Measurements from ENCODE around the gene RGL4.
"Not testable (repeated sequence)": the region's sequence is repeated elsewhere in the genome, so short reads cannot be mapped to it uniquely, and the experiment has no call there.

RGL4 gene, protein sequence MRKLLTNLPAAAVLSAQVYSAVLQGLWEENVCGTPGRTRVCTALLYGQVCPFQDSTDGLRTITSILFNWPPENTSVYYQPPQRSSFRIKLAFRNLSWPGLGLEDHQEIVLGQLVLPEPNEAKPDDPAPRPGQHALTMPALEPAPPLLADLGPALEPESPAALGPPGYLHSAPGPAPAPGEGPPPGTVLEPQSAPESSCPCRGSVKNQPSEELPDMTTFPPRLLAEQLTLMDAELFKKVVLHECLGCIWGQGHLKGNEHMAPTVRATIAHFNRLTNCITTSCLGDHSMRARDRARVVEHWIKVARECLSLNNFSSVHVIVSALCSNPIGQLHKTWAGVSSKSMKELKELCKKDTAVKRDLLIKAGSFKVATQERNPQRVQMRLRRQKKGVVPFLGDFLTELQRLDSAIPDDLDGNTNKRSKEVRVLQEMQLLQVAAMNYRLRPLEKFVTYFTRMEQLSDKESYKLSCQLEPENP

DNA sequence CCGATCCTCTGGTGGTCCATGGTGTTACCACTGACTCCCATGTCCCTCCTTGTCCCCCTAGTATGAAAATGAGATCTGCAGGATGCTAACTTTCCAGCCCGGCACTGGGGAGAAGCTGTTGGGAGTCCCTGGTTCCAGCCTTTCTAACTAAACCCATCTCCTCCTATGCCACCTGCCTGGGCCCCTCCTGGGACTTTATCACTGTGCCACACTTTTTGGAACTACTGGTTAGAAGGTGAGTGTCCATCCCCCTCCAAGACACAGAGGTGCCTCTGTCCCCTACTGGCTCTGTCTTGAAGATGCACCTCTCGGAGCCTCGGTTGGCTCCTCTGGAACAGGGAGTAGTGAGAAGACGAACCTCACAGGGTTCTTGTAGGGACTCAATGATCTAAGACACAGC, at the start of gene RGL4:
TSS of gene RGL4 (plus strand) at position 301 of the 400 bp plus-strand sequence. CDS start 1,018 bp downstream, outside the sequence.
- DNase-seq (ENCODE audit: low read depth), result no peak
- TF ChIP-seq, protein P1, sequence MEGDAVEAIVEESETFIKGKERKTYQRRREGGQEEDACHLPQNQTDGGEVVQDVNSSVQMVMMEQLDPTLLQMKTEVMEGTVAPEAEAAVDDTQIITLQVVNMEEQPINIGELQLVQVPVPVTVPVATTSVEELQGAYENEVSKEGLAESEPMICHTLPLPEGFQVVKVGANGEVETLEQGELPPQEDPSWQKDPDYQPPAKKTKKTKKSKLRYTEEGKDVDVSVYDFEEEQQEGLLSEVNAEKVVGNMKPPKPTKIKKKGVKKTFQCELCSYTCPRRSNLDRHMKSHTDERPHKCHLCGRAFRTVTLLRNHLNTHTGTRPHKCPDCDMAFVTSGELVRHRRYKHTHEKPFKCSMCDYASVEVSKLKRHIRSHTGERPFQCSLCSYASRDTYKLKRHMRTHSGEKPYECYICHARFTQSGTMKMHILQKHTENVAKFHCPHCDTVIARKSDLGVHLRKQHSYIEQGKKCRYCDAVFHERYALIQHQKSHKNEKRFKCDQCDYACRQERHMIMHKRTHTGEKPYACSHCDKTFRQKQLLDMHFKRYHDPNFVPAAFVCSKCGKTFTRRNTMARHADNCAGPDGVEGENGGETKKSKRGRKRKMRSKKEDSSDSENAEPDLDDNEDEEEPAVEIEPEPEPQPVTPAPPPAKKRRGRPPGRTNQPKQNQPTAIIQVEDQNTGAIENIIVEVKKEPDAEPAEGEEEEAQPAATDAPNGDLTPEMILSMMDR (conservative IDR thresholded peaks at IDR 0.05; ENCODE audit: low read depth, low read length), result no peak
- no peak within 1 kb of the TSS for H3K4me3 ChIP-seq (ENCODE audit: low read depth, low read length)

DNA sequence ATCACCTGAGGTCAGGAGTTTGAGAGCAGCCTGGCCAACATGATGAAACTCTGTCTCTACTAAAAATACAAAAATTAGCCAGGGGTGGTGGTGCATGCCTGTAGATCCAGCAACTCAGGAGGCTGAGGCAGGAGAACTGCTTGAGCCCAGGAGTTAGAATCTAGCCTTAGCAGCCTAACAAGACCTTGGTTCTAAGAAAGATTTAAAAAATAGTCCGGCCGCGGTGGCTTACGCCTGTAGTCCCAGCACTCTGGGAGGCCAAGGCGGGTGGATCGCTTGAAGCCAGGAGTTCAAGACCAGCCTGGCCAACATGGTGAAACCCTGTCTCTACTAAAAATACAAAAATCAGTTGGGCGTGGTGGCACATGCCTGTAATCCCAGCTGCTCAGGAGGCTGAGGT, 44.3 kb upstream of the RGL4 start:
- DNase-seq (ENCODE audit: low read depth); H3K4me3 ChIP-seq (ENCODE audit: low read depth, low read length): not testable (repeated sequence)

DNA sequence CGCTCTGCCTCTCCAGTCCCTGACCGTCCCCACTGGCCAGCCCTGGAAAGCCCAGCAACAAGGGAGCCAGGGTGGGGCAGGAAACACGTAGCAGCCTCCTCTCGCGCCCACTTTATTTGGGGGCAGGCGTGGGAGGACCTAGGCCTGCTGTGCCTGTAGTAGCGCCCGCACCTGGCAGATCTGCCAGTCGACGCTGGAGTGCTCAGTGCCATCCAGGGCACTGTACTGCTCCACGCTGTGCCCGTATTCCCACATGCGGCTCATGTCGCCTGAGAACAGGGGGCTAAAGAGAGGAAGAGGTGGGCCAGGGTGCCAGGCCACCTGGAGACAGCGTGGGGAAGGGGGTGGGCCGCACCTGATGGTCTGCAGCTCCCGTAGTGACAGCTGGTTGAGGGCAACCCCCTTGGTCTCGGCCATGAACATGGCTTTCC, 41.7 kb upstream of the RGL4 start:
- TF ChIP-seq, protein P1 (conservative IDR thresholded peaks at IDR 0.05; ENCODE audit: low read depth, low read length), result no peak
- H3K4me3 ChIP-seq (ENCODE audit: low read depth, low read length), result no peak overlapping the region
- DNase-seq (ENCODE audit: low read depth), result no peak

DNA sequence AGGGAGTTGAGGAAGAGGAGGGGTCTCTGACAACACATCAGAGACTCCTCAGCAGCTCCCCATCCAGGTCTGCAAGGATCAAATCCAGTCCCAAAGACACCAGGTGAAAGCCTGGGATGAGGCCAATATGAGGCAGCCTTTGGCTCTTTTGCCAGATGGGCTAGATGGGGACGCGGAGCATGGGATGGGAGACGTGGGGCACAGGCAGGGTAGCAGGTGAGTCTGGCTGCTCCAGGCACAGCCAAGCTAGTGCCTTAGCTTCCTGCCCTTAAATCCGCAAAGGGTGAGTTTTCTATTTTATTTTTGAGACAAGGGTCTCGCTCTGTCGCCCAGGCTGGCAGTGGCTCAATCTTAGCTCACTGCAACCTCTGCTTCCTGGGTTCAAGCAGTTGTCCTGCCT, 39.1 kb upstream of the RGL4 start:
- no peak overlapping the region for H3K4me3 ChIP-seq (ENCODE audit: low read depth, low read length)
- TF ChIP-seq, protein P1 (conservative IDR thresholded peaks at IDR 0.05; ENCODE audit: low read depth, low read length), result no peak
- no peak for DNase-seq (ENCODE audit: low read depth)

DNA sequence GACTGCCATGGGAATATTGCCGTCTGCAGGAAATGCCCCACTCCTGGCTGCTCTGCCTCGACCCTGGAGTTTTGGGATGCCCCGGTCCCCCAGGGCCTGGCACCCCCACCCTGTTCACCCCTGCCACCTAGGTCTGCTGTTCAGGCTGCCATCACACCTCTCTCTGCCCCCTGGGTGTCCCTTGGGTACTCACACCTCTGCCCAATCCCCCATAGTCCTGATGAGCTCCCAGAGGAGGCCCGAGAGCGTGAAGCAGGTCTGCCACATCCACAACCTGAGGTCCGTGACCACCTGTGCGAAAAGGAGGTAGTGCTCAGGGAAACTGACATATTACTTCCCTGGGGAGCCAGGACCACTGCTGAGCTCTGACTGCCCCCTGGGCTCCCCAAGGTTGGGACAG, 38.5 kb upstream of the RGL4 start:
- TF ChIP-seq, protein P1 (conservative IDR thresholded peaks at IDR 0.05; ENCODE audit: low read depth, low read length), result no peak
- DNase-seq (ENCODE audit: low read depth), result no peak
- H3K4me3 ChIP-seq (ENCODE audit: low read depth, low read length), result no peak overlapping the region

DNA sequence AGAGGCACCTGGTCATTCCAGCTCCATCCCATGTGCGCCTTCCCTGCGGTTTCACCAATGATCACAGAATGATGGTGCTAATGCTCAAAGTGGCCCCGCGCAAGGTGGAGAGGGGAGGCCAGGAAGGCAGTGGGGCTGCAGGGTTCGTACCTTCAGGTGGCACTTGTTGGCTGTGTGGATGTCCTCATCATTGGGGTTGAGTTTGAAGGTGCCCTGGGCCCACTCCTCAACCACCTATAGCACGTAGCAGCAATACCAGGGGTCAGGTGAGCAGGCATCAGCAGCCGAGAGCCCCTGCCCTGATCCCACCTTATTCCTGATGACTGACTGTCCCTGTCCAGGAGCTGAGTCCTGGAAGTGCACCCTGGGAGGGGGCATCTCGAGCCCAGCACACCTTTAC, 38.1 kb upstream of the RGL4 start:
- DNase-seq (ENCODE audit: low read depth), result no peak
- H3K4me3 ChIP-seq (ENCODE audit: low read depth, low read length), result no peak overlapping the region
- TF ChIP-seq, protein P1 (conservative IDR thresholded peaks at IDR 0.05; ENCODE audit: low read depth, low read length), result no peak

DNA sequence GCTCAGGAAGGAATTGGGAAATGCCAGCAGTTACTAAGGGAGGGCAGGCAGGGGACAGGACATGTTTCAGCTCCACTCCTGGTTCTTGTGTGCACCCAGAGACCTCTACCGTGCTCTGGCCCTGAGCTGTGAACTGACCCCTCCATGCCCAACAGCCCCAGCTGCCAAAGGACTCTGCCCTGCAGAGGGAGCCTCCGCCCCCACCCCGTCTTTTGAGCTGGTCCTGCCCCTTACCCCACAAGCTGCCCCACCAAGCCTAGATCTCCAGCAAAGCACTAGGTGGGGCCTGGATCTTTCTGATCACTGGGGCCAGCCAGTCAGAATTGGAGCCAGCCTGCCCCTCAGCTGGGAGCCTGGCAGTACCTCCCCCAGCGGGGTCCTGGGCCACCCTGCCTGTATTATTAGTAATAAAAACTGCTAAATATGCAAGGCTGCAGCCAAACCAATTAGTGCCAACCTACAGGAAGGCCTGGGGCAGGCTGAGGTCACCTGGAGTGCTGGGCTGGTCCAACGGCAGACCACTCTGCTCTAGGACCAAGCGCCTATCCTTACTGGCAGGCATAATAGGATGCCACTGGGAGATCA, 34.8 kb upstream of the RGL4 start:
- TF ChIP-seq, protein P1 (conservative IDR thresholded peaks at IDR 0.05; ENCODE audit: low read depth, low read length), result no peak
- no peak for DNase-seq (ENCODE audit: low read depth)
- H3K4me3 ChIP-seq (ENCODE audit: low read depth, low read length), result no peak overlapping the region
